DMS153 treated with DMSO at 0.1 percent for 48 hours (cell line): Measurements from ENCODE around the gene UCHL1.
"Not testable (repeated sequence)": the region's sequence is repeated elsewhere in the genome, so short reads cannot be mapped to it uniquely, and the experiment has no call there.

Experiments
- DNase-seq: peaks from one replicate; lab custom pipeline; 2025; ENCODE audit not compliant: unreplicated experiment; lab: John Stamatoyannopoulos, UW

The UCHL1 gene

DNA sequence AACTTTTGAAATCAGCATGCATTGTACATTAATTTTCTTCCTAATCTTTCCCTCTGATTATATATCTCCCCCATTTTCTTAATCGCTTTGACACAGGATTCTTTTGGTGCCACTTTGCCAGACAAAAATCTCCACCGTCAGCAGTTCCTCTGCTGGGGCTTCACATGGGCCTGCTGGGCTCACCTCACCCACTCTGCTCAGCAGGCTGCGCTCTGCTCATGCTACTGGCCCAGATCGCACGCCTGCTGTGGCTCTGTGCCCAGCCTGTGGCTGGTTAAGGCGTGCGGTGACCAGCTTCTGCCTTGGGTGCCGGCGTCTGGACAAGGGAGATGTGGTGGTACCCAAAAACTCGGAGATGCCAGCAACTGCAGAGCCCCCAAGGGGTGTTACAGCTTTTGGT is 31.1 kb downstream of the UCHL1 start:
- DNase-seq, result no peak

DNA sequence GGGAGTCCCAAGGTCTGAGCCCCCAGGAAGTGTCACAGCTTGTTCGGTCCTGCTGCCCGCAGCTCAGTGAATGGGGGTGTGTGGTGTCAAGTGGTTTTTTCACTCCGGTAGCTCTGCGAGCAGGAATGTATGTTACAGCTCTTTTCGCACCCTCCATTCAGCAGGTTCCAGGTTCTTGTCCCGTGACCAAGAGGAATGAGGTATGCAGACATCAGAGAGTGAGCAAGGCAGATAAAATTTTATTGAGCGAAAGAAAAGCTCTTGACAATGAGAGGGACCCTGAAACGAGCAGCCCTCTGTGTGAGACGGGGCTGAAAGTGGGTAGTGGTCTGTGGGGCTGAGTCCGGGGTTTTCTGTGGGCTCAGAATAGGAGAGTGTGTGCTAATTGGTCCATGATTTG is 31.5 kb downstream of the UCHL1 start:
- no peak for DNase-seq

DNA sequence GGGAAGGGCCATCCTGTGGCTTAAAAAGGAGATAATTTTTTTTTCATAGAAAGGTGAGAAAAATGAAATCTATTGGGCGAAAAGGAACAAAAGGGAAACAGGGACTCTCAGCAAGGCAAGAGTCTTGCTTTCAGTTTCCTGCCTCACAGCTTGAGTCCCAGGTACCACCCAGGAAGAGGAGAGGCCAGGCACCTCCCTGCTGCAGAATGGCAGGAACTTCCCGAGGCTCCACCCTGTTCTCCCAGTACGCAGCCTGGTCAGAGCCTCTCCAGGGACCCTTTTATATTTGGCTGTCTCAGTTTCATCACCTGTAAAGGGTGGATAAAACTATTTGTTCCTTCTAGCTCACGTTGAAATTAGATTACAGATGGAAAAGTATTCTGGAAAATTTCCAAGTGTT is 33.8 kb downstream of the UCHL1 start:
- DNase-seq, result no peak

DNA sequence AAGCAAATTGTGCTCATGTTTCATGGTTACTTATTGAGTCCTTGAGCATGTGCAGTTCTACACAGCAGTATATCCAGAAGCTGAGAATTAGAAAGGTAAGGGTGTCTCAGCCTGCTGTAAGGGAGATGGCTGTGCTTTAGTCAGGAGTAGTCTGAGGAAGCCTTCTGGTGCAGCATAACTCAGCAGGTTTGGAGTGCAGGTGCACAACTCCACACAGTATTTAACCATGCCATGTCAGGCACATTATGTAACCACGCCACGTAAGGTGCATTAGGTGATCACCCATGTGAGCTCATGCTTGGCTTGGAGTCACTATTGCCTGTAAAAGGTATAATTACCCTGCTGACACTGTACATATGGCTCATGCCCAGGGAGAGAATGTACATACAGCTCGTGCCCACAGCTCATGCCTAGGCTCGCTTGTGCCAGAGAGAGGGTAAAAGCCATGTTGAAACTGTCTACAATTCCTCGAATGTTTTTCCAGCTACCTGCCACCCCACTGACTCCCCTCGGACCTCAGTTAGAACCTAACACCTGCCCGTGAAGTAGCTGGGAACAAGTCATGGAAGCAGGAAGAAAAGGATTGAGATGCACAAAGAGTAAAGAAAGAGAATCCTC is 37.8 kb downstream of the UCHL1 start:
- DNase-seq, result no peak

DNA sequence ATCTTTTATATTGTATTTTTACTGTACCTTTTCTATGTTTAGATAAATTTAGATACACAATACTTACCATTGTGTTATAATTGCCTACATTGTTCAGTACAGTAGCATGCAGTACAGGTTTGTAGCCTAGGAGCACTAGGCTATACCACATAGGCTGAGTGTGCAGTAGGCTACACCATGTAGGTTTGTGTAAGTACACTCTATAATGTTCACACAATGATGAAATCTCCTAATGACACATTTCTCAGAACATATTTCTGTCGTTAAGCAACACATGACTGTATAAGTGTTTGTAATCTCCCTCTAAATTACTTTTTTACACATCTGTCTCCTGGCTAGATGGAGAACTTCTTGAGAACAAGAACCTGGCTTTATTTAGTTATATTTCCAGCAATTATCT is 40.3 kb downstream of the UCHL1 start:
- DNase-seq, result no peak

DNA sequence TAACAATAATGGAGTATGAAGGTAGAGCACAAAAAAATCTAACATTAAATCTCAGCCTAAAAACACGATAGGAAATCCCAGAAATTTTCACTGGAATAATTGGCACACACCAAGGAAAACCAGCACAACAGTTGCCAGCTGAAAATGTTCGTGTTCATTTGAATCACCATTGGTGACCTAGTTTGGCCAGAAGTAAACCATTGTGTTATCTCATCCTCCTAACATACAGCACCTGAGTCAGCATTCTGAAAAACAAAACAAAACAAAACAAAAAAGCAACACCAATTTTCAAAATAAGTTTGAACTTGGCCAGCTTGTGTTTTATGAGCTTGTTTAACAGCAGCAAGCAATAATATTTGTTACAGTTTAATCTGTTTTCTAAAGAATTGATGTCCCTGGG is 41.1 kb downstream of the UCHL1 start:
- no peak for DNase-seq

DNA sequence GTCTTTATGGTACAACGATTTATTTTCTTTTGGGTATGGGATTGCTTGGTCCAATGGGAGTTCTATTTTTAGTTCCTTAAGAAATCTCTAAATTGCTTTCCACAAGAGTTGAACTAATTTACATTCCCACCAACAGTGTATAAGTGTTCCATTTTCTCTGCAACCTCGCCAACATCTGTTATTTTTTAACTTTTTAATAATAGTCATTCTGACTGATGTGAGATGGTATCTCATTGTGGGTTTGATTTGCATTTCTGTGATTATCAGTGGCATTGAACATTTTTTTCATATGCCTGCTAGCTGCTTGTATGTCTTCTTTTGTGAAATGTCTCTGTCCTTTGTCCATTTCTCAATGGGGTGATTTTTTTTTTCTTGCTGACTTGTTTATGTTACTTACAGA is 42.8 kb downstream of the UCHL1 start:
- DNase-seq, result no peak

DNA sequence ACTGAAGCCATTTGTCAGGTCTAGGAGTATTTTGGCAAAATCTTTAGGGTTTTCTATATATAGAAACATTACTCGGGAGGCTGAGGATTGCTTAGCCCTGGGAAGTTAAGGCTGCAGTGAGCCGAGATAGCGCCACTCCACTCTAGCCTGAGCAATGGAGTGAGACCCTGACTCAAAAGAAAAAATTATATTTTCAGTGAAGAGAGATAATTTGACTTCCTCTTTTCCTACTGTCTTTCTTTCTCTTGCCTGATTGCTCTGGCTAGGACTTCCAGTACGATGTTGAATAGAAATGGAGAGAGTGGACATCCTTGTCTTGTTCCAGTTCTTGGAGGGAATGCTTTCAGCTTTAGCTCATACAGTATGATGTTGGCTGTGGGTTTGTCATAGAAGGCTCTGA is 44.4 kb downstream of the UCHL1 start:
- DNase-seq, result no peak

DNA sequence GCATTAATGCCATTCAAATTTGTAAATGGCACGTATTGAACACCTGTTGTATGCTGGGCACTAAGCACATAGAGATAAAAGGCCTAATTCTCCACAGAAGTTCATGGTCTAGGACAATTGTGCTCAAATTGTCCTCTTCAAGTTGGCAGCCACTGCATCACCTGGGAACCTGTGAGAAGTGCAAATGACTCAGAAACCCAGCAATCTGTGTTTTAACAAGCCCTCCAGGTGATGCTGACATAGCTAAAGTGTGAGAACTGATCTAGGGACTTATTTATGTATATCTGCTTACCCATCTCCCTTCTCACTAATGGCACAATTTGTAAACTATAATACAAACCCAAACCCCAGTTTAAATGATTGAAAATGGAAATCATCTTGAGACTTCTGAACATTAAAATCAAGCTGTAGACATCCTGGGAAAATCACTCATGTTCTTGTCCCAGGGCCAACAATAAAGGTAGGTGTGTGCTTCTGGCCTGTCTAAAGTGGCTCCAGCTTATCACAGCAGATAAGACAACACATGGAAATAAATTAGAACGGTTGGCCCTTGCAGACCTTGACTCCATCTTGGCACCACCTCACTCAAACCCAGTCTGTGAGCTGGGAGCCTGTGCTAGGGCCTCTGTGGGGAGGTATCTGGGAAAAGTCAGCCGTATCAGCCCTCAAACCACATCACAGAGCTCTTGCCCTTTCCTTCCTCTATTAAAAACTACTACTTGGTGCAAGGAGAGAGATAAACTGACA is 46.8 kb downstream of the UCHL1 start:
- no peak for DNase-seq

DNA sequence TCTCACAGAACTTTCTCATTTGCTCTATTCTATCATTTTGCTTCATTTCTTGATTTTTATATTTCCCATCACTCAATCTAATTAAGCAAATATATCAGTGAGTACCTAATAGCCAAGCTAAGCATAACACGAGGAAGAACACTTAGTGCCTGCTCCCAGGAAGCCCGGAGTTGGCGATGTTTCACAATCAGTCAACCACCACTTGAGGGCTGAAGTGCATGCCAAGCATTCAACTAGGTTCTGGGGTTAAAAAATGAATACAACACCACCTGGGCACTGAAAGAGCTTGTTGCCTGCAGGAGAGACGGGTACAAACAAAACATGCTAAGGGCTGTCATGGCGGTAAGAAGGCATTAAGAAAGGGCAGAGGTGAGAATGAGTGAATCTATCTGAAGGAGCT is 47.5 kb downstream of the UCHL1 start:
- no peak for DNase-seq

DNA sequence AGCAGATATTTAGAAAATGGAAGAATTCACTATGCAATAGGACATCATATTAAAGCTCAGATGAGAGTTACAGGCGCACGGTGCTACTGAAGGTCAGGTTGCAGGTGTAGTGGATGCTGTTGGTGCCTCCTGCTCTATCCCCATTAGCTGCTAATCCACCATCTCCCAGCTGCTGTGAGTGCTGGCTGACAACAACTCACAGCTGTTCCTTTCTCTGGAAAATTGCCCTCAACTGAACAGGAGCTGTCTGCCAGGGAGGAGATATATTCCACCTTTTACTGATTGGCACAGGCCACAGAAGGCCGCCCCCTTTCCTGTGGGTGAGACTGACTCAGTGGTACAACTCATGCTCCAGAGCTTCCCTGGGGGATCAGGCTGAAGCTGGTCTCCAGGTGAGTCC is 48.7 kb downstream of the UCHL1 start:
- DNase-seq, result no peak

DNA sequence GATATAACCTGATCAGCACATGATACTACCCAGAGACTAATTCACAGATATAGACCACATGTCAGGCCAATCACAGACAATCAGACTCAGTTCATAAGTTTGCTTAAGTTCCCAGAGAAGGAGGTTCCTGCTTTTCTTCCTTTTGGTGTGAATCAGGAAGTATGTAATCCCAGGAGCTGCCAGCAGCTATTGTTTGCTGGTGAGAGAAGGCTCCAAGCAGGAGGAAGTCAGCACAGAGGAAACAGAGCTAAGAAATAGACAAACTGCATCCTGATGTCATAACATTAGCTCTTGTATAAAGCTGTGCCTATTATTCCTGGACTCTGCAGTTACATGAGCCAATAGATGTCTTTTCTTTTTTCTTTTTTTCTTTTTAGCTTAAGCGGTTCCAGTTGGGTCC is 50.9 kb downstream of the UCHL1 start:
- no peak for DNase-seq

DNA sequence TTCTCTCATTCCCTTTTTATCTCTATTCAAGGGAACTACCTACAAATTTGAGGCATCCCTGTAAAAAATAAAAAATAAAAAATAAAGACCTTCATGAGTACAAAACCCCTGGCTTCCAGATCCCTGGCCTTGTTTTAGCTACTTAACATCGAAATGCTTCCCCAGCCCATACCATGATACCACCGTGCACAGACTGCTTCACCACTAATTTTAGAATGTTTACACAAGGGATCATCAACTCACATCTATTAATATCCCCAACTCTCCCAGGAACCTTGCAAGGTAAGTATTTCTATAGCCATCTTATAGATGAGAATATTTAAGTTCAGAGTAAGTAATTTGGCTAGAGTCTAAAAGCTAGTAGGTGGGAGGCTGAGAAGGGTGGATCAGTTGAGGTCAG is 51.7 kb downstream of the UCHL1 start:
- DNase-seq, result no peak

DNA sequence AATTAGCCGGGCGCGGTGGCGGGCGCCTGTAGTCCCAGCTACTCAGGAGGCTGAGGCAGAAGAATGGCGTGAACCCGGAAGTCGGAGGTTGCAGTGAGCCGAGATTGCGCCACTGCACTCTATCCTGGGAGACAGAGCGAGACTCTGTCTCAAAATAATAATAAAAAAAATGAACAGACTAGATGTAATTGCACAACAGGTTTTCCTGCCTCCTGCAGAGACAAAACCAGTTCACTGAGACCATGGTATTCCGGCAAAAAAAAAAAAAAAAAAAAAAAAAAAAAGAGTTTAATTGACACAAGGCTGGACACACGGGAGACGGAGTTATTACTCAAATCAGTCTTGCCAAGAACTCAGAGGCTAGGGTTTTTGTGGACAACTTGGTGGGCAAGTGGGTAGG is 58.7 kb downstream of the UCHL1 start:
- not testable (repeated sequence) for DNase-seq

DNA sequence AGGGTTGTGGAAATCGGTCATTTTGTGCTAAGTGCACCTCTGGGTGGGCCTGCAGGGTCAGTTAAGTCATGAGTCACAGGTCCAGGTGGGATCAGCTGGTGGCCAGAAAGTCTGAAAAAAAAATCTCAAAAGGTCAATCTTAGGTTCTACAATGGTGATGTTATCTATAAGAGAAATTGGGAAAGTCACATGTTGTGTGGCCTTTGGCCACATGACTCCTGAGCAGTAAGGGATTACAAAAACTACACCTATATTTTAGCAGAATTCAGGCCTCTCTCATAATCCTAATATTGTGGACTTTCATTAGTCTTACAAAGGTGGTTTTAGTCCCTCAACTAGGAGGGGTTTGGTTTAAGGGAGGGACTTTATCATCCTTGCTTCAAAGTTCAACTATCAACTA is 59.1 kb downstream of the UCHL1 start:
- no peak for DNase-seq
